Heart right ventricle (tissue), 16 donors: Measurements from ENCODE around the gene VGF. TPM values are rescaled to one million over a fixed set of nuclear protein-coding genes. Genes with fewer than 3 reads are reported as not detected.
"Not testable (repeated sequence)": the region's sequence is repeated elsewhere in the genome, so short reads cannot be mapped to it uniquely, and the experiment has no call there.

Source experiments
- ATAC-seq, 8 donors: fragments of 200-7000 bp; cut with Tn5 transposase; one replicate each; pipeline ENCODE4 v1.9.1; 2020; ENCODE audit warnings: mild to moderate bottlenecking in 8 of 8, moderate library complexity in 8 of 8, moderate number of reproducible peaks in 1 of 8
- DNase-seq, 2 donors: peaks; one replicate each; pipeline ENCODE4 v3.0.0-alpha.2; 2020
- H3K27ac ChIP-seq, 10 donors: fragments of 200-600 bp; sonication (generic) in 2 of 10; one replicate each; pipeline versions ENCODE4 v1.5.0 to v1.8.0; 2020 to 2022; ENCODE audit warnings: mild to moderate bottlenecking in 3 of 10
- H3K27me3 ChIP-seq, 7 donors: fragments of 200-600 bp; one replicate each; pipeline ENCODE4 v1.8.0; 2021 to 2022; ENCODE audit warnings: mild to moderate bottlenecking in 2 of 7
- H3K36me3 ChIP-seq, 9 donors: fragments of 200-600 bp; sonication (generic) in 1 of 9; one replicate each; pipeline versions ENCODE4 v1.5.0 to v1.8.0; 2020 to 2022; ENCODE audit warnings: mild to moderate bottlenecking in 2 of 9
- H3K4me1 ChIP-seq, 9 donors: fragments of 200-600 bp; sonication (generic) in 1 of 9; one replicate each; pipeline versions ENCODE4 v1.5.0 to v1.8.0; 2020 to 2022; ENCODE audit warnings: mild to moderate bottlenecking in 4 of 9
- H3K4me3 ChIP-seq, 10 donors: fragments of 200-600 bp; sonication (generic) in 2 of 10; one replicate each; pipeline versions ENCODE4 v1.5.0 to v1.8.0; 2020 to 2022; ENCODE audit warnings: mild to moderate bottlenecking in 7 of 10, moderate library complexity in 2 of 10
- H3K9me3 ChIP-seq, 11 donors: fragments of 200-600 bp in 10 of 11; sonication (generic) in 2 of 11; one replicate each; pipeline versions ENCODE4 v1.5.0 to v1.8.0; 2013 to 2022; ENCODE audit warnings: mild to moderate bottlenecking in 2 of 11, control low read depth in 1 of 11, moderate library complexity in 1 of 11
- CTCF ChIP-seq, 9 donors: fragments of 200-600 bp; sonication (generic) in 2 of 9; IDR thresholded peaks; one replicate each; pipeline versions ENCODE4 v1.5.0 to v1.8.0; 2021 to 2022; ENCODE audit warnings: antibody characterized with exemption in 9 of 9, mild to moderate bottlenecking in 5 of 9, moderate library complexity in 1 of 9
- WGBS, 2 donors: extraction: QIAGEN DNeasy Blood & Tissue Kit; methylation state at CpG; one replicate each; pipeline ENCODE4 v1.1.7; 2013; ENCODE audit warnings: inconsistent platforms in 1 of 2; 5-methylcytosine and 5-hydroxymethylcytosine counted together
- intact Hi-C, 10 donors: fragments of 100-400 bp; cut with DNase I; formaldehyde crosslinking; loops; one replicate each; pipeline versions ENCODE4 v1.11.1 to v1.14.2; 2022
- polyA plus RNA-seq, 2 donors: library from polyadenylated mRNA; stranded (reverse); fragments of 200-250 nt; gene quantifications; one replicate each; pipeline ENCODE4 v1.2.3, GENCODE V29; 2013
- total RNA-seq, 10 donors: library from RNA; stranded (reverse); fragmentation: NEBNext Ultra II Directional in 3 of 10; extraction: Animal tissue kit (Norgen Biotek cat#: 25700) in 3 of 10; gene quantifications; one replicate each; pipeline versions ENCODE4 v1.2.1 to v1.2.4, GENCODE V29; 2021 to 2023
- donor health status: Arrhythmogenic right ventricular cardiomyopathy.
- donor health status: ischemic (EF 13 %, LVEDD 7.1; RV severe dilation, severe dysfunction).
- donor health status: healthy with polysubstance abuse.
- donor health status: DM: no; HTN: yes; CAD: no.
- donor health status: DM: no; HTN: no; CAD: no.
- donor health status: ischemic (EF 25% LVEDD 6.9; RV normal size, moderate dysfunction).
- donor health status: ischemic (EF 25% LVEDD 5.7; RV mildly dilated, moderate dysfunction).
- donor health status: healthy.
- donor health status: DM: yes; HTN: yes; CAD: no.
- donor health status: Ischemic cardiomyopathy.
- donor health status: ischemic (EF 35%, LVEDD 5.7; RV mildly dilated, moderate dysfunction).
- donor health status: nonischemic (EF 11% LVEDD 7.7; RV severe dilation, severe dysfunction).
- donor health status: DM: yes; HTN: yes; CAD: no.
- donor health status: PGD.
- donor health status: ischemic (EF 29% LVEDD 5.4; RV normal size, mild dysfunction).
- donor health status: nonischemic (EF 23%, LVEDD 6.1; RV moderate dilation, normal function).

VGF gene
- total and polyA plus RNA-seq, 12 donors, result 0.17 TPM; not detected in 11

- no peaks in the 10 kb centered on the region for H3K9me3 ChIP-seq
- no peak for TF ChIP-seq CTCF (IDR thresholded peaks at IDR 0.05)
- H3K36me3 ChIP-seq, result peaks cover 0 to 19% (median 0%) of the 10 kb centered on the region in 9 donors
- DNase-seq, result no peak
- no peak overlapping the region for H3K4me3 ChIP-seq
- H3K27ac ChIP-seq, result no peak overlapping the region
- peaks cover 4 to 27% (median 9%) of the 10 kb centered on the region in 9 donors for H3K4me1 ChIP-seq
- no peak for ATAC-seq
- peaks cover 25 to 62% (median 59%) of the 10 kb centered on the region in 7 donors for H3K27me3 ChIP-seq
- intact Hi-C loops, result no loop called here
- 84 to 85% methylated on average over 5 of the region's 5 CpGs for WGBS, 2 donors
Observed at GRCh38 chr7:101202603-101202918, 37.2 kb upstream of the VGF start.

- Histone ChIP-seq H3K27me3 (peaks cover 25 to 67% (median 63%) of the 10 kb centered on the region in 7 donors), H3K4me1 (peaks cover 4 to 27% (median 9%) of the 10 kb centered on the region in 9 donors), H3K4me3 (peak overlapping the region in 5 of 10 donors; percentile 6 to 30 (median 20)), H3K27ac (no peak overlapping the region), H3K36me3 (peaks cover 0 to 13% (median 0%) of the 10 kb centered on the region in 9 donors), H3K9me3 (no peaks in the 10 kb centered on the region)
- TF ChIP-seq CTCF (IDR thresholded peaks at IDR 0.05), result no peak
- 7% methylated on average over 74 to 75 of the region's 75 CpGs for WGBS, 2 donors
- intact Hi-C loops, result no loop called here
- DNase-seq, result no peak
- peak in 4 of 8 donors; percentile 11 to 45 (median 42) for ATAC-seq
Observed at GRCh38 chr7:101201695-101202602, 36.6 kb upstream of the VGF start.

GRCh38 chr7:101200862-101201599 lies 35.7 kb upstream of the VGF start, which contains the start of gene MOGAT3:
MOGAT3 (minus strand) TSS chr7:101201036; CDS start chr7:101200854, 182 bp downstream.
- DNase-seq, result no peak
- Histone ChIP-seq H3K27ac (no peak within 1 kb of the TSS), H3K9me3 (no peaks in the 10 kb centered on the region), H3K4me1 (peaks cover 4 to 27% (median 9%) of the 10 kb centered on the region in 9 donors), H3K4me3 (peak within 1 kb of the TSS in 5 of 10 donors; percentile 6 to 30 (median 20)), H3K36me3 (peaks cover 0 to 5% (median 0%) of the 10 kb centered on the region in 9 donors), H3K27me3 (peaks cover 25 to 76% (median 71%) of the 10 kb centered on the region in 7 donors)
- 28 to 29% methylated on average over 21 of the region's 21 CpGs for WGBS, 2 donors
- no peak for TF ChIP-seq CTCF (IDR thresholded peaks at IDR 0.05)
- ATAC-seq, result peak in 1 of 8 donors; percentile 21
- intact Hi-C loops, result no loop called here

GRCh38 chr7:101200504-101200861 lies 35.1 kb upstream of the VGF start:
- peaks cover 25 to 81% (median 77%) of the 10 kb centered on the region in 7 donors for H3K27me3 ChIP-seq
- H3K9me3 ChIP-seq, result no peaks in the 10 kb centered on the region
- intact Hi-C loops, result no loop called here

GRCh38 chr7:101199522-101199921 lies 34.2 kb upstream of the VGF start:
- peaks cover 25 to 87% (median 81%) of the 10 kb centered on the region in 7 donors for H3K27me3 ChIP-seq
- not testable (repeated sequence) for ATAC-seq, H3K9me3 ChIP-seq, H3K27ac ChIP-seq, H3K4me3 ChIP-seq, DNase-seq, H3K36me3 ChIP-seq
- 93 to 94% methylated on average over 10 of the region's 10 CpGs for WGBS, 2 donors
- intact Hi-C loops, result loop anchor here in 2 of 10 donors (10.0 kb wide), 1 partner anchor 85 kb away; no protein-coding TSS in a partner anchor
- H3K4me1 ChIP-seq, result peaks cover 4 to 22% (median 9%) of the 10 kb centered on the region in 9 donors

More at GRCh38 chr7:101200504-101200861, 35.1 kb upstream of the VGF start:
- WGBS, 2 donors, result 77 to 89% methylated on average over 2 of the region's 2 CpGs
- Histone ChIP-seq H3K4me3 (no peak overlapping the region), H3K4me1 (peaks cover 4 to 27% (median 9%) of the 10 kb centered on the region in 9 donors), H3K36me3 (no peaks in the 10 kb centered on the region), H3K27ac (no peak overlapping the region)
- ATAC-seq, result no peak
- TF ChIP-seq CTCF (IDR thresholded peaks at IDR 0.05), result no peak
- no peak for DNase-seq
